GM08714 (cell line): Measurements from ENCODE around the gene EREG.
"Not testable (repeated sequence)": the region's sequence is repeated elsewhere in the genome, so short reads cannot be mapped to it uniquely, and the experiment has no call there.

Experiments used
- H3K4me3 ChIP-seq: fragments of 200-500 bp; sonication (Bioruptor generic); 2 replicates; pipeline ENCODE4 v1.5.1; 2014; ENCODE audit warnings: mild to moderate bottlenecking, low read length, inconsistent platforms
- ZNF274 ChIP-seq: IDR thresholded peaks from 2 replicates; pipeline ENCODE4 v1.6.1; 2012; ENCODE audit warnings: mild to moderate bottlenecking, low read depth, low read length

EREG gene

GRCh38 chr4:74391346-74391745 lies 26.4 kb downstream of the EREG start:
- no peak overlapping the region for H3K4me3 ChIP-seq
- no peak for TF ChIP-seq ZNF274

GRCh38 chr4:74391890-74392475 lies 27.0 kb downstream of the EREG start:
- H3K4me3 ChIP-seq: no peak overlapping the region
- TF ChIP-seq ZNF274: no peak

DNA sequence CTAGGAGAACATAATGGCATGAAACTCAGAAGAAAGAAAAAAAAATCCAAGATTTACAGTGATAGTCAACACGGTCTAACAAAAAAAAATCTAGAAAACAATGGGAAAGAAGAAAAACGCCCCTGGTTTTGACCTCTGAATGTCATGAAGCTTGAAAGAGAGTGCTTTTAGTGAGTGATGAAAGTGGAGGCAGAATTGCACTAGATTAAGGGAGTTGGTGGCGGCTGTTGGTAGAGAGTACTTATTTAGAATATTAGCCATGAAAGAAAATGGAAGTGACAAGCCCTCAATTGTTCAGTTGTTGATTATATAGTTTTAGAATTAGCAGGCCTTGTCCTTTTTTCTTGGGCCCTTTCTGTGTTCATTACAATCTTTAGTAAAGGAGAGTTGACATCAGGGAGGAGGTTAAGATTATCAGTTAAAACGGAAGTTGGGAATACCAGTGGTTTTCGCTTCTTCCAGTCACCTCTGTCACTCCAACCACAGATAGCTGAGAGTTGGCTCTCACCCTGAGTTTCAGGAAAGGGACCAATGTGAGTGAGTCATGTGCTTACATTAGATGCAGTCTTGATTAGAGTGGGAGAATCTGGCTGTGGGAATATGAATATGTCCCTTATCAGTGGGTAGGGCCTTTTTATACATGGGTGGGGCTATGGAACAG lies 29.7 kb downstream of the EREG start:
- no peak overlapping the region for H3K4me3 ChIP-seq
- no peak for TF ChIP-seq ZNF274

DNA sequence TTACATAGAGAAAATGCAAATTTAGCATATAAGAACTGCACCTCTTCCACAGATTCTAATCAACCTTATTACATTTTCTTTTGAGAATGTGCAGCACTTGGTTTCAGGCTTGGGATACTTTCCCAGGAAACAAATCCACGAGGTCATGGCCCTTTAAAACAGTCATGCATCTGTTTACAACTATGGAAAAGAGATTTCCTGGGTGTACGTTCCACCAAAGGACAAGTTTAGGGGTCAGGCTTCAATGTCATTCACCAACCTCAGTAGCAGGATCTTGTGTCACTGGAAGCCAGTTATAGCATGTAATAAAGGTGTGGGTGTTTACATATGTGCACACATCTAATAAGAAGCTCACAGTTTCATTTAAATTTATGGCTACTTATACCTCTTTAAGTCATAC lies 30.7 kb downstream of the EREG start:
- no peak overlapping the region for H3K4me3 ChIP-seq
- TF ChIP-seq ZNF274: no peak

DNA sequence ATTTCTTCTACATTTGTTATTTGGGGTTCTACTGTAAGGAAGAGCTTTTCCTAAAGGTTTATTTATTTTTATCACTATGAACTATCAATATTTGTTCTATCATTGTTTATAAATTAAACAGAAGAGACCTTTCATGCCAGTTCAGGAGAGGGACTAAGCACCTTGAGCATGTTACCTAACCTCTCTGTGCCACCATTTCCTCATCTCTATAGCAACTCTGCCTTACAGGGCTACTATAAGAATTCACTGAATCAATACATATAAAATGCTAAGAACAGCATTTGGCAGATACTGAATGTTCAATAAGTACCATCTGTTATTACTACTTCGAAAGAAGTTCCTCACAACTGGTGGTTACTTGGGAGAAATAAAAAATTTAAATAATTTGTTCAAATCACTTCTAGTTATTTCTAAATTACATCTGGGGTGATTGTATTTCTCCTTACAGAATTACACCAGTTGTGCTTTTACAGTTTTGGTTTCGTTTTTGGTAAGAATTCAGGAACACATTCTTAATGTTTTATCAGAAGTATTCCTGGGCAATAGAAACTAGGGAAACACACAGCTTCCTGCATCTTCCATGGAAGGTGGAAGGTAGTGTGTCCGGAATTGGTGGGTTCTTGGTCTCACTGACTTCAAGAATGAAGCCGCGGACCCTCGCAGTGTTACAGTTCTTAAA lies 32.9 kb downstream of the EREG start:
- no peak overlapping the region for H3K4me3 ChIP-seq
- TF ChIP-seq ZNF274: no peak

DNA sequence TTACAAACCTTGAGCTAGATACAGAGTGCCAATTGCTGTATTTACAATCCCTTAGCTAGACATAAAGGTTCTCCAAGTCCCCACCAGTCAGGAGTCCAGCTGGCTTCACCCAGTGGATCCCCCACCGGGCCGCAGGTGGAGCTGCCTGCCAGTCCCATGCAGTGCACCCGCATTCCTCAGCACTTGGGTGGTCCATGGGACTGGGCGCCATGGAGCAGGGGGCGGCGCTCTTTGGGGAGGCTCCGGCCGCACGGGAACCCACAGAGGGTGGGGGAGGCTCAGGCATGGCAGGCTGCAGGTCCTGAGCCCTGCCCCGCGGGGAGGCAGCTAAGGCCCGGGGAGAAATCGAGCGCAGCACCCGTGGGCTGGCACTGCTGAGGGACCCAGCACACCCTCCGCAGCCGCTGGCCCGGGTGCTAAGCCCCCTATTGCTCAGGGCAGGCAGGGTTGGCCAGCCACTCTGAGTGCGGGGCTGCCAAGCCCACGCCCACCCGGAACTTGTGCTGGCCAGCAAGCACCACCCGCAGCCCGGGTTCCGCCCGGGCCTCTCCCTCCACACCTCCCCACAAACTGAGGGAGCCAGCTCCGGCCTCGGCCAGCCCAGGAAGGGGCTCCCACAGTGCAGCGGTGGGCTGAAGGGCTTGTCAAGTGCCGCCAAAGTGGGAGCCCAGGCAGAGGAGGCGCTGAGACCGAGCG lies 34.1 kb downstream of the EREG start:
- H3K4me3 ChIP-seq: not testable (repeated sequence)

DNA sequence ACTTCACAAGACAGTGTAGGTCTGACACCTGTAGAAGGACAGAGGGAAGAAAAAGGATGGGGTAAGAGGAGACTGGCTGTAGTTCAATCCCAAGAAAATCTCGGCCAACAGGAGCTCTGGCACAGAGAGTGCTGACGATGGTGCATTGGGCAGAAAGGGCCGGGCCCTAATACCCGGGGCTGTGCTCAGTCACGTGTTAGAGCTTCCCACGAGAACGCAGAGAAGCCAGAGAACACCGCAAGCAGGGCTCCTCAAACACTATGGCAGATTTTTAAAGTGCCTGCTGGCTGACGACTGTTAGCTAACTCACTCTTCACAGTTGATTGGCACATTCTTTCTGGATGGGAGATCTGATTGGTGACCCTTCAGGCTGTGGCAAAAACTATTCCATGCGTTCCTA lies 35.5 kb downstream of the EREG start:
- no peak for TF ChIP-seq ZNF274
- H3K4me3 ChIP-seq: no peak overlapping the region

DNA sequence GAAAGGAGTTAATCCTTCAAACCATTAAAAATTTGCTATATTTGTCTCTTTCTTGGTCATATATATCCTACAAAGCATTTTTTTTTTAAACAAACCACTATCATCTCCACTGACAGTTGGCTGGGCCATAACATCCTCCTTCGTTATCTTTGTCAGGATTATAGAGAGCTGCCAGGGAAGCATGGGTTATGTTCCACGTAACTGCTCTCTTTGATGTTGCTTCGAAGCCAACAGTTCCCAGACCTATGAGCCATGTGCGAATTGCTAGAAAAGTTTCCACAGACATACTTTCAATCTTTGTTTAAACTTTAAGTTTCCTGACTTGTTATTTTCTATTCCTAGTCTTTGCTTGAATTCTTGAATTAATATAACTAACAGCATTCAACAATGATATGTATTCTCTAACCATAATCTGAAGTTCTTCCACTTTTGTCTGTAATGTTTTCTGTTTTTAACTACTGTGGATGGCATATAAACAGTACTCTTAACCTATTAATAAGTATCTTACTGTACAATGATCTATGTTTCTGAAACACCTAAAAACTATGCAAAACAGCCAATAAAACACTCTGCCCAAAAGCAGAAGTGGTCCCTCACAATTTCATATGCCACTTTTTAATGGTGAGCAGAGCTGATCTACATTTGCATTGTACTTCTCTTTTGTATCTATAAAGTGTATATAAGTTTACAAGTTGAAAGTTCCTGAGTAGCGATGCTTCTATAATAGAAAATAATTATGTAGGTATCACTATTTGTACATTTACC lies 37.9 kb downstream of the EREG start:
- H3K4me3 ChIP-seq: no peak overlapping the region
- TF ChIP-seq ZNF274: no peak

GRCh38 chr4:74407891-74408290 lies 42.9 kb downstream of the EREG start:
- no peak overlapping the region for H3K4me3 ChIP-seq
- no peak for TF ChIP-seq ZNF274

DNA sequence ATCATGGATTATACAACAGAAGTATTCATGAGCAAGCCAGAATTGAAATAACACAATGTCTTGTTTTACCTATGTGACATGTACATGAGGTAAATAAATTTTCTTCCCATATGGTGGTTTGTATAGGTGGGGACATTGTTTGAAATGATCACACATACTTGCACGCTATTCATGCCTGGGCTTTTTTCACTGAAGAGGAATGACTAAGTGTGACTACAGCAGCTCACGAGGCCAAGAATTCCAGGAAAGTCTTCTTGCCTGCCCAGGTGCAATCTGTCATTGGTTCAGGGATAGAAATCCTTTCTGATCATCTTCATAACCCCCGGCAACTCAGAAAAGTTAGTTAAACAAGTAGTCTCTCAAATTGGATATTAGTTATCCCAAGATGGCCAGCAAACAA lies 43.7 kb downstream of the EREG start:
- H3K4me3 ChIP-seq: no peak overlapping the region
- TF ChIP-seq ZNF274: no peak

- no peak for TF ChIP-seq ZNF274
- no peak overlapping the region for H3K4me3 ChIP-seq
Observed at GRCh38 chr4:74410272-74410671, 45.3 kb downstream of the EREG start.

DNA sequence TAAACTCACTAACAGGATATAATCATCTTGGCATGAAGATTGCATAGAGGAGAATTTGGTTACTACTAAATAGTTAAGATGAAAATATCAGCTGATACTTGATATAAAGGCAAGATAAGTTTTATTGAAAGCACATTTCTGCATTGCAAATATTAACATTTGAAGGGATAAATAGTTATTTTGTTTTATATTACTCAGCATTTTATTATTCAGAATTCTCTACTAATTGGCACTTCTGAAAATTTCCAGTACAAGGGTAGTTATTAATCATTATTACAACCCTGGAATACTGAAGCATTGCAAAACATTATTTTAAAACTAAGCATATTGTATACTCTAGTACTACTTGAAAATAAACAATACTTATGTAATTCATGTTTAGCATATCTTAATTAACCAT lies 47.3 kb downstream of the EREG start:
- no peak for TF ChIP-seq ZNF274
- no peak overlapping the region for H3K4me3 ChIP-seq

- H3K4me3 ChIP-seq: no peak overlapping the region
- no peak for TF ChIP-seq ZNF274
Observed at GRCh38 chr4:74413265-74413664, 48.3 kb downstream of the EREG start.

DNA sequence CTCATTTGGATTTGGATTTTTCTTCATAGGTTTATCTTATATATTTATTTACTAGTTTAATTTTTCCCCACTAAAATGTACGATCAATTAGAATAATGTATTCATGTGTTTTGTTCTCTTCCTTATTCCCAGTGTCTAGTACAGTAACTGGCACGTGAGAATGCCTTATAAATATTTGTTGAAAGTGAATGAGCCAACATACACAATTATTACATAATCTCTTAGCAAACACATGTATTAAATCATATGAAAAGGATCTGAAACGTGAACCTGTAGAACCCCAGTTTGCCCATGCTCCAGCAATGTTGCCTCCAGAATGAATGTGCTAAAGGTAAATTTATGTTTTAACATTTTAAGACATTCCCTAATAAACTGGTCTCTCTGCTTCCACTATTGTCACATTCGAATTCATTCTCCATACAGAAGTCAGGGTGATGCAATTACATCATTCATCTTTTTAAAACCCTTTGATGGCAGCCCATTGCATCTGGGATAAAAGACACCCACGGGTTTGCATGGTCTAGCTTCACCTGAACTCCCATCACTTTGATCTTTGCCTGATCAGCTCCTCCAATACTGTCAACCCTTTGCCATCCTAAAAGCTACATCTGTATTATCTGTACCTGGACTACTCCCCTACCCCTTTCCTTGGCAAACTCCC lies 49.3 kb downstream of the EREG start:
- no peak overlapping the region for H3K4me3 ChIP-seq
- TF ChIP-seq ZNF274: no peak
